SK-N-SH (cell line): ENCODE measurements around the gene PPP4R3A. TPM values are rescaled to one million over a fixed set of nuclear protein-coding genes. Genes with fewer than 3 reads are reported as not detected.

ENCODE experiments used
- CTCF ChIA-PET: fragments of 300-600, 350-600 bp; formaldehyde crosslinking; extraction: SDS; loops from one replicate; lab custom pipeline; 2021; lab: Yijun Ruan, JAX
- POLR2A ChIA-PET: fragments of 350-600 bp; sonication (Branson Sonifier 250); formaldehyde crosslinking; extraction: SDS; loops from one replicate; lab custom pipeline; 2020; ENCODE audit warnings: antibody characterized with exemption, inconsistent platforms; lab: Yijun Ruan, JAX
- DNase-seq: peaks from one replicate; pipeline ENCODE4 v3.0.0; 2012
- H2AFZ ChIP-seq: fragments of 200-600 bp; sonication (generic); 2 replicates; pipeline ENCODE4 v1.8.1; 2016; ENCODE audit warnings: antibody characterized with exemption, mild to moderate bottlenecking, low read depth
- H3F3A ChIP-seq: fragments of 200-600 bp; sonication (generic); replicated peaks from 2 replicates; pipeline ENCODE3; 2016; ENCODE audit warnings: antibody characterized with exemption, mild to moderate bottlenecking; ENCODE audit not compliant: insufficient read depth
- H3K27ac ChIP-seq, 2 experiments: fragments of 200-500 bp in 1 of 2; fragments of 200-600 bp in 1 of 2; sonication (Bioruptor generic) in 1 of 2; sonication (generic), shearing (Covaris generic) in 1 of 2; 2 replicates each; pipeline versions ENCODE4 v1.5.1 to v1.6.1; 2014 to 2016; ENCODE audit warnings: low read depth in 2 of 2, inconsistent platforms in 1 of 2, low read length in 1 of 2, mild to moderate bottlenecking in 1 of 2, mixed read lengths in 1 of 2
- H3K27me3 ChIP-seq: fragments of 200-600 bp; sonication (generic), shearing (Covaris generic); 2 replicates; pipeline ENCODE4 v1.6.1; 2016; ENCODE audit warnings: mixed run types; ENCODE audit not compliant: insufficient read depth
- H3K36me3 ChIP-seq, 2 experiments: fragments of 200-500 bp in 1 of 2; fragments of 200-600 bp in 1 of 2; sonication (Bioruptor generic) in 1 of 2; sonication (generic) in 1 of 2; replicated peaks in 1 of 2; 2 replicates each; pipeline versions ENCODE3 to v1.5.1; 2014 to 2016; ENCODE audit warnings: low read length in 1 of 2, mild to moderate bottlenecking in 1 of 2; ENCODE audit not compliant: insufficient read depth in 2 of 2, control insufficient read depth in 1 of 2
- H3K4me1 ChIP-seq, 2 experiments: fragments of 200-500 bp in 1 of 2; fragments of 200-600 bp in 1 of 2; sonication (Bioruptor generic) in 1 of 2; sonication (generic), shearing (Covaris generic) in 1 of 2; 2 replicates each; pipeline versions ENCODE4 v1.5.1 to v1.6.1; 2014 to 2016; ENCODE audit warnings: low read depth in 1 of 2, low read length in 1 of 2, mixed run types in 1 of 2; ENCODE audit not compliant: insufficient read depth in 2 of 2, control insufficient read depth in 1 of 2
- H3K4me2 ChIP-seq: fragments of 200-600 bp; sonication (generic), shearing (Covaris generic); 2 replicates; pipeline ENCODE4 v1.6.1; 2017; ENCODE audit warnings: mixed run types
- H3K4me3 ChIP-seq, 2 experiments: fragments of 200-500 bp in 1 of 2; fragments of 200-600 bp in 1 of 2; sonication (Bioruptor generic) in 1 of 2; sonication (generic), shearing (Covaris generic) in 1 of 2; 2 replicates each; pipeline versions ENCODE4 v1.5.1 to v1.8.1; 2014 to 2016; ENCODE audit warnings: low read depth in 2 of 2, inconsistent platforms in 1 of 2, low read length in 1 of 2, mild to moderate bottlenecking in 1 of 2, mixed read lengths in 1 of 2, moderate library complexity in 1 of 2
- H3K79me2 ChIP-seq: fragments of 200-600 bp; sonication (generic); 2 replicates; pipeline ENCODE4 v1.8.1; 2017; ENCODE audit warnings: mild to moderate bottlenecking; ENCODE audit not compliant: insufficient read depth
- H3K9ac ChIP-seq: fragments of 200-600 bp; sonication (generic); 2 replicates; pipeline ENCODE4 v1.6.1; 2017; ENCODE audit warnings: mixed run types
- H3K9me2 ChIP-seq: fragments of 200-600 bp; sonication (generic); 2 replicates; pipeline ENCODE4 v1.6.1; 2017; ENCODE audit warnings: mixed run types
- H3K9me3 ChIP-seq: fragments of 200-600 bp; sonication (generic); 2 replicates; pipeline ENCODE4 v1.6.1; 2017; ENCODE audit warnings: mixed run types, mild to moderate bottlenecking, moderate library complexity
- H4K20me1 ChIP-seq: fragments of 200-600 bp; sonication (generic); 2 replicates; pipeline ENCODE4 v1.6.1; 2017; ENCODE audit warnings: mild to moderate bottlenecking, mixed run types; ENCODE audit not compliant: insufficient read depth
- ELF1 ChIP-seq: IDR thresholded peaks from 2 replicates; pipeline ENCODE4 v1.4.0; 2012
- FOSL2 ChIP-seq: IDR thresholded peaks from 2 replicates; pipeline ENCODE4 v1.4.0; 2012; ENCODE audit warnings: low read depth, mild to moderate bottlenecking, moderate library complexity, borderline replicate concordance
- FOXM1 ChIP-seq: IDR thresholded peaks from 2 replicates; pipeline ENCODE4 v1.4.0; 2012; ENCODE audit warnings: low read depth, mild to moderate bottlenecking
- JUND ChIP-seq: IDR thresholded peaks from 2 replicates; pipeline ENCODE4 v1.4.0; 2012
- MEF2A ChIP-seq: IDR thresholded peaks from 2 replicates; pipeline ENCODE4 v1.4.0; 2012; ENCODE audit warnings: low read depth, borderline replicate concordance
- MXI1 ChIP-seq: IDR thresholded peaks from 2 replicates; pipeline ENCODE4 v1.6.1; 2012; ENCODE audit warnings: mild to moderate bottlenecking, low read depth, low read length, improper control_type of control experiment
- NRF1 ChIP-seq: IDR thresholded peaks from 2 replicates; pipeline ENCODE4 v1.6.1; 2012; ENCODE audit warnings: low read depth, mild to moderate bottlenecking, low read length
- RAD21 ChIP-seq: IDR thresholded peaks from 2 replicates; pipeline ENCODE4 v1.6.1; 2012; ENCODE audit warnings: mild to moderate bottlenecking, low read length
- RCOR1 ChIP-seq: fragments of 150-350 bp; IDR thresholded peaks from 2 replicates; pipeline ENCODE4 v1.6.1; 2017; ENCODE audit warnings: antibody characterized with exemption, low read length
- SIN3A ChIP-seq: IDR thresholded peaks from 2 replicates; pipeline ENCODE4 v1.6.1; 2012; ENCODE audit warnings: low read depth, mild to moderate bottlenecking, low read length, moderate library complexity, borderline replicate concordance
- TCF12 ChIP-seq: IDR thresholded peaks from 2 replicates; pipeline ENCODE4 v1.4.0; 2012
- ZBTB33 ChIP-seq: IDR thresholded peaks from 2 replicates; pipeline ENCODE4 v1.4.0; 2012; ENCODE audit warnings: low read depth, borderline replicate concordance
- WGBS: methylation state at CpG from one replicate; pipeline ENCODE4 v1.1.6; 2017; ENCODE audit warnings: low lambda C conversion rate; 5-methylcytosine and 5-hydroxymethylcytosine counted together
- polyA plus RNA-seq, 3 experiments: library from polyadenylated mRNA; depleted of rRNA; stranded (reverse); fragments of >200 nt; gene quantifications; 2 replicates each; pipeline ENCODE4 v1.2.3, GENCODE V29; 2012
- TF ChIP-seq, protein P1 (sequence below): fragments of 200-600 bp; sonication (generic); IDR thresholded peaks from 2 replicates; pipeline ENCODE4 v1.6.1; 2017; ENCODE audit warnings: antibody characterized with exemption, mild to moderate bottlenecking, moderate library complexity
- TF ChIP-seq, protein P2 (sequence below): fragments of 150-350 bp; IDR thresholded peaks from 2 replicates; pipeline ENCODE4 v1.6.1; 2017; ENCODE audit warnings: antibody characterized with exemption, low read length, low read depth, borderline replicate concordance
- TF ChIP-seq, protein P3 (sequence below): fragments of 150-350 bp; IDR thresholded peaks from 2 replicates; pipeline ENCODE4 v1.6.1; 2016; ENCODE audit warnings: mild to moderate bottlenecking, low read depth, low read length

The PPP4R3A gene
- polyA plus RNA-seq, 1 of the 3 experiments (the other 2 are of a cell fraction) = 34.9 TPM

DNA sequence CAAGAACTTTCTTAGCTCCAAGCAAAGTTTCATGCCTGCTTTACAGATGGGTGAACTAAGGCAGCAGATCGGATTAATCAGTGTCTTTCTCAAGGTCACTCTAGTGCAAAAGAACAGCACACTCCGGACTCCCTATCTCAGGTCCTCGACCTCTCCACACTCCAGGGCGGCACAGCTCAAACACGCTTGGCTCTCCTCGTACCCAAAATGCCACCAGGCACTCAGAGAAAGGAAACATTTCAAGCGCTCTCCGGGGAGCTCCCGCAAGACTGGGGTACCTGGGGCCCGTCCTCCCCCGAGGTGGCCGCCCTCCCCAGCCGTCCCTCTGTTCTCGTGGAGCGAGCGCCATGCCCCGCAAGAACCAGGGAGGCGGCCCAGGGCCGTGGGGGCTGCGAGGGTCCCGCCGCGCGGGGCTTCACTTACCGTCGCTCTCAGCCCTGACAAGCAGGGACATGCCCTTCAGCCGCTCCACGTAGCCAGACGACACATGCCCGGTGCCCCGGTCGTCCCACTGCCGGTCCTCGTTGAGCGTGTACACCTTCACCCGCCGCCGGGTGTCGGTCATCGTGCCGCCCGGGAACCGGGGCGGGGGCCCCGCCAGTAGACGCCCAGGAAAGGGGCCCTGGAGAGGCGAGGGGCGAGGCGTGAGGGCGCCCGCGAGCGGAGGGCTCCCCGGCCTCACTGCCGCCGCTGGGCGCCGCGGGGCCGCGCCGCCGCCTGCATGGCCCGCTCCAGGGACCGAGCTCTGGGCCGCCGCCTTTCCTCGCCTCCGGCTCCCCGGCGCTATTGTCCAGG is 830 bp downstream of the PPP4R3A start:
- H3F3A ChIP-seq = peaks cover 4% of the 10 kb centered on the region
- POLR2A ChIA-PET = interaction anchor here (1.1 to 1.5 kb wide), 3 partner anchors 8 to 91 kb away, joined by 3 to 4 read pairs (median 3); no protein-coding TSS in a partner anchor

More for the DNA sequence above, 830 bp downstream of the PPP4R3A start:
- H3K27me3 ChIP-seq = peaks cover 5% of the 10 kb centered on the region; the same call in 1 of the 2 replicates
- TF ChIP-seq FOXM1 (no peak), ELF1 (no peak), ZBTB33 (no peak), FOSL2 (no peak), MEF2A (no peak), NRF1 (no peak), RCOR1 (no peak), SIN3A (no peak), TCF12 (no peak), MXI1 (no peak), RAD21 (no peak), JUND (no peak)
- TF ChIP-seq, protein P1, sequence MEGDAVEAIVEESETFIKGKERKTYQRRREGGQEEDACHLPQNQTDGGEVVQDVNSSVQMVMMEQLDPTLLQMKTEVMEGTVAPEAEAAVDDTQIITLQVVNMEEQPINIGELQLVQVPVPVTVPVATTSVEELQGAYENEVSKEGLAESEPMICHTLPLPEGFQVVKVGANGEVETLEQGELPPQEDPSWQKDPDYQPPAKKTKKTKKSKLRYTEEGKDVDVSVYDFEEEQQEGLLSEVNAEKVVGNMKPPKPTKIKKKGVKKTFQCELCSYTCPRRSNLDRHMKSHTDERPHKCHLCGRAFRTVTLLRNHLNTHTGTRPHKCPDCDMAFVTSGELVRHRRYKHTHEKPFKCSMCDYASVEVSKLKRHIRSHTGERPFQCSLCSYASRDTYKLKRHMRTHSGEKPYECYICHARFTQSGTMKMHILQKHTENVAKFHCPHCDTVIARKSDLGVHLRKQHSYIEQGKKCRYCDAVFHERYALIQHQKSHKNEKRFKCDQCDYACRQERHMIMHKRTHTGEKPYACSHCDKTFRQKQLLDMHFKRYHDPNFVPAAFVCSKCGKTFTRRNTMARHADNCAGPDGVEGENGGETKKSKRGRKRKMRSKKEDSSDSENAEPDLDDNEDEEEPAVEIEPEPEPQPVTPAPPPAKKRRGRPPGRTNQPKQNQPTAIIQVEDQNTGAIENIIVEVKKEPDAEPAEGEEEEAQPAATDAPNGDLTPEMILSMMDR = no peak
- TF ChIP-seq, protein P2, sequence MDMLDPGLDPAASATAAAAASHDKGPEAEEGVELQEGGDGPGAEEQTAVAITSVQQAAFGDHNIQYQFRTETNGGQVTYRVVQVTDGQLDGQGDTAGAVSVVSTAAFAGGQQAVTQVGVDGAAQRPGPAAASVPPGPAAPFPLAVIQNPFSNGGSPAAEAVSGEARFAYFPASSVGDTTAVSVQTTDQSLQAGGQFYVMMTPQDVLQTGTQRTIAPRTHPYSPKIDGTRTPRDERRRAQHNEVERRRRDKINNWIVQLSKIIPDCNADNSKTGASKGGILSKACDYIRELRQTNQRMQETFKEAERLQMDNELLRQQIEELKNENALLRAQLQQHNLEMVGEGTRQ = no peak
- TF ChIP-seq, protein P3, sequence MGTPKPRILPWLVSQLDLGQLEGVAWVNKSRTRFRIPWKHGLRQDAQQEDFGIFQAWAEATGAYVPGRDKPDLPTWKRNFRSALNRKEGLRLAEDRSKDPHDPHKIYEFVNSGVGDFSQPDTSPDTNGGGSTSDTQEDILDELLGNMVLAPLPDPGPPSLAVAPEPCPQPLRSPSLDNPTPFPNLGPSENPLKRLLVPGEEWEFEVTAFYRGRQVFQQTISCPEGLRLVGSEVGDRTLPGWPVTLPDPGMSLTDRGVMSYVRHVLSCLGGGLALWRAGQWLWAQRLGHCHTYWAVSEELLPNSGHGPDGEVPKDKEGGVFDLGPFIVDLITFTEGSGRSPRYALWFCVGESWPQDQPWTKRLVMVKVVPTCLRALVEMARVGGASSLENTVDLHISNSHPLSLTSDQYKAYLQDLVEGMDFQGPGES = no peak
- TF ChIP-seq, all 33 proteins: peak for 0
- CTCF ChIA-PET = interaction anchor here (0.6 to 1.1 kb wide), 3 partner anchors 92 to 697 kb away, joined by 4 to 5 read pairs (median 4); partner anchors contain the start of gene CCDC88C
- DNase-seq = peak; percentile 75
- H3K36me3 ChIP-seq = peaks cover 6 to 20% of the 10 kb centered on the region in 2 experiments
- H3K27ac ChIP-seq = peak overlapping the region; percentile 97 to 98
- no peaks in the 10 kb centered on the region for H3K9me2 ChIP-seq
- peak overlapping the region; percentile 94 for H2AFZ ChIP-seq
- H3K4me3 ChIP-seq = peak overlapping the region; percentile 84 to 89
- peaks cover 4 to 5% of the 10 kb centered on the region in 2 experiments; a peak in 2 of 4 replicates for H3K4me1 ChIP-seq
- H4K20me1 ChIP-seq = peaks cover 46% of the 10 kb centered on the region
- peak overlapping the region; percentile 99 for H3K9ac ChIP-seq
- peaks cover 57% of the 10 kb centered on the region for H3K79me2 ChIP-seq
- WGBS = 0% methylated on average over 17 of the region's 71 CpGs
- H3K4me2 ChIP-seq = peak overlapping the region; percentile 94
- no peaks in the 10 kb centered on the region for H3K9me3 ChIP-seq
